Mesendoderm (in vitro differentiated cells): ENCODE results near the gene KDM3B.
"Not testable (repeated sequence)": the region's sequence is repeated elsewhere in the genome, so short reads cannot be mapped to it uniquely, and the experiment has no call there.

Source experiments
- DNase-seq: peaks from one replicate; pipeline ENCODE4 v3.0.0; 2013
- H2AK5ac ChIP-seq: 2 replicates; pipeline ENCODE4 v1.6.1; 2013; ENCODE audit warnings: low read length, inconsistent platforms
- H2BK120ac ChIP-seq: 2 replicates; pipeline ENCODE4 v1.6.1; 2013; ENCODE audit warnings: low read depth, mild to moderate bottlenecking, low read length, moderate library complexity, mixed read lengths
- H2BK15ac ChIP-seq: replicated peaks from 2 replicates; pipeline ENCODE4 v1.6.1; 2013; ENCODE audit warnings: low read depth, mild to moderate bottlenecking, moderate library complexity
- H2BK5ac ChIP-seq: 2 replicates; pipeline ENCODE4 v1.6.1; 2013; ENCODE audit warnings: low read length, inconsistent platforms
- H3K18ac ChIP-seq: 2 replicates; pipeline ENCODE4 v1.6.1; 2013; ENCODE audit warnings: mild to moderate bottlenecking, low read length, mixed read lengths
- H3K23ac ChIP-seq: one replicate; pipeline ENCODE4 v1.6.1; 2013; ENCODE audit warnings: low read length
- H3K27ac ChIP-seq: 2 replicates; pipeline ENCODE4 v1.5.1; 2013; ENCODE audit warnings: low read depth, mild to moderate bottlenecking, inconsistent platforms, low read length, moderate library complexity
- H3K27me3 ChIP-seq: 2 replicates; pipeline ENCODE4 v1.6.1; 2013; ENCODE audit warnings: low read length, control low read depth, mild to moderate bottlenecking, inconsistent platforms; ENCODE audit not compliant: insufficient read depth, poor library complexity
- H3K36me3 ChIP-seq: 2 replicates; pipeline ENCODE4 v1.6.1; 2013; ENCODE audit warnings: low read length, inconsistent platforms; ENCODE audit not compliant: control insufficient read depth, insufficient read depth
- H3K4ac ChIP-seq: one replicate; pipeline ENCODE4 v1.6.1; 2013; ENCODE audit warnings: low read depth, mild to moderate bottlenecking, low read length, moderate library complexity
- H3K4me1 ChIP-seq: 2 replicates; pipeline ENCODE4 v1.6.1; 2013; ENCODE audit warnings: low read depth, low read length, inconsistent platforms; ENCODE audit not compliant: control insufficient read depth
- H3K4me2 ChIP-seq: 2 replicates; pipeline ENCODE4 v1.6.1; 2013; ENCODE audit warnings: low read length
- H3K4me3 ChIP-seq: 2 replicates; pipeline ENCODE4 v1.5.1; 2013; ENCODE audit warnings: mild to moderate bottlenecking, low read length
- H3K56ac ChIP-seq: one replicate; pipeline ENCODE4 v1.6.1; 2013; ENCODE audit warnings: low read length
- H3K79me1 ChIP-seq: 2 replicates; pipeline ENCODE4 v1.6.1; 2013; ENCODE audit warnings: low read length, inconsistent platforms
- H3K79me2 ChIP-seq: 2 replicates; pipeline ENCODE4 v1.6.1; 2013; ENCODE audit warnings: mild to moderate bottlenecking, low read length; ENCODE audit not compliant: control insufficient read depth, insufficient read depth
- H3K9ac ChIP-seq: 2 replicates; pipeline ENCODE4 v1.6.1; 2013; ENCODE audit warnings: low read length, inconsistent platforms
- H4K5ac ChIP-seq: one replicate; pipeline ENCODE4 v1.6.1; 2013; ENCODE audit warnings: low read length
- H4K8ac ChIP-seq: one replicate; pipeline ENCODE4 v1.6.1; 2013; ENCODE audit warnings: low read depth, mild to moderate bottlenecking, control low read depth, low read length, moderate library complexity
- WGBS: extraction: QIAGEN DNeasy Blood & Tissue Kit; methylation state at CpG from one replicate; pipeline ENCODE4 v1.1.7; 2013; ENCODE audit warnings: low lambda C conversion rate, missing lambda C conversion rate; ENCODE audit not compliant: insufficient coverage; ENCODE audit errors: extremely low coverage; 5-methylcytosine and 5-hydroxymethylcytosine counted together

KDM3B gene

GRCh38 chr5:138318211-138318610 is 34.3 kb upstream of the KDM3B start:
- not testable (repeated sequence) for H3K23ac ChIP-seq, H4K5ac ChIP-seq, H2BK15ac ChIP-seq, H3K56ac ChIP-seq, H2AK5ac ChIP-seq, H3K4me1 ChIP-seq, H3K18ac ChIP-seq, H2BK5ac ChIP-seq, H3K79me2 ChIP-seq, H4K8ac ChIP-seq, H2BK120ac ChIP-seq, H3K4me3 ChIP-seq, H3K27ac ChIP-seq, H3K4me2 ChIP-seq, H3K79me1 ChIP-seq, H3K36me3 ChIP-seq, H3K9ac ChIP-seq, H3K27me3 ChIP-seq, H3K4ac ChIP-seq, DNase-seq
- no CpG with 5 or more reads among the region's 4 CpGs for WGBS

- Histone ChIP-seq H3K18ac (peak overlapping the region; percentile 6), H3K4me3 (peak overlapping the region; percentile 42), H2BK5ac (no peak overlapping the region), H3K56ac (peak overlapping the region; percentile 87), H4K5ac (no peak overlapping the region), H3K27ac (peak overlapping the region; percentile 5), H4K8ac (no peak overlapping the region), H3K36me3 (no peaks in the 10 kb centered on the region), H3K79me1 (no peaks in the 10 kb centered on the region), H3K4ac (no peak overlapping the region), H3K23ac (no peak overlapping the region), H2BK120ac (no peak overlapping the region), H3K27me3 (no peaks in the 10 kb centered on the region), H2BK15ac (no peak overlapping the region), H2AK5ac (no peak overlapping the region), H3K4me1 (no peaks in the 10 kb centered on the region), H3K4me2 (peak overlapping the region; percentile 75), H3K79me2 (no peaks in the 10 kb centered on the region), H3K9ac (peak overlapping the region; percentile 69)
- peak; percentile 56 for DNase-seq
- WGBS = no CpG with 5 or more reads among the region's 12 CpGs
These were observed 21.6 kb upstream of the KDM3B start for GRCh38 chr5:138330813-138331448.

DNA sequence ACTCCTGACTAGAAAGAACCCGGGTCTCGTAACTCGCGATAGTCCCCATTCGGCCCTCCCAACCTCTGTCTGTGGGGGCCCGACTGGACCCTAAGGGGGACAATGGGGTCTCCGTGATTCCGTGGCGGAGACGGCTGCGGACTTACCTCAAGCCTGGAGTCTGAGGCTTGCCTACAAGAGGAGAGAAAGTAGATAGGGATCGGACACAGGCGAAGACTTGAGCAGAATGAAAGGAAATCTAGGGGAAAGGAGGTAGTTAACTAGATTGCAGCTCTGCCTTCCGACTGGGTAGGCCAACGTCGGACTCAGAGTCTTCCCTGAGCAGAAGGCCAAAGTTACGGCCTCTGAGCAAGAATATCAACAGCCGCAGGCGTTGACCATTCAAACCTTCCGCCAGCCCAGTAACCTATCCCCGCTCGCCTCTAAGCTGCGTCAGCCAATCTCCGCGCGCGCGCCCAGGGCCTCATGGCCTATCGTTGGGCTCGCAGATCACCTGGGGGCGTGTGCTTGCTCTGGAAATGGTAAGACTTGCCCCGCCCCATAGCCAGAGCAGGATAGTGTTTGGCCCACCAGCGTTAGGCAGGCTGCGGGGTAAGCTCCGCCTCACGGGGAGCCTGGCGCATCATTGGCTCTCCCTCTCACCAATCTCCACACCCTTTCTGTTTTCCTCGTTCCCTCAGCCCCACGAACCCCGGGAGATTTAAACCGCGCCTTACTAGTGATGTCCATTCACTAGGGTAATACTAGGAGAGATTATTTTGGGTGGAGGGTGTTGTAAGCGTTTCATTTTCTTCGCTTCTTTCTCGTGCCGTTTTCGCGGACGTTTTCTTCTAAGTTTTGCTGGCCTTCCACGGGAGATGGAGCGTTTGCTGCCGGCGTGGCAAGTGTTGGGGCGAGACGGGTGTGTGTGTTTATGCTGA is 20.8 kb upstream of the KDM3B start, which contains the start of gene CDC25C:
Gene CDC25C (minus strand): TSS at position 356 of the 920 bp plus-strand sequence. CDS start 624 bp downstream, outside the sequence.
- H3K27me3 ChIP-seq = no peaks in the 10 kb centered on the region
- no peaks in the 10 kb centered on the region for H3K79me2 ChIP-seq
- no peaks in the 10 kb centered on the region for H3K36me3 ChIP-seq
- H3K56ac ChIP-seq = peak within 1 kb of the TSS; percentile 91
- peaks cover 2% of the 10 kb centered on the region for H3K4me1 ChIP-seq
- WGBS = no CpG with 5 or more reads among the region's 55 CpGs
- no peak within 1 kb of the TSS for H2BK120ac ChIP-seq
- H4K5ac ChIP-seq = no peak within 1 kb of the TSS
- H3K79me1 ChIP-seq = no peaks in the 10 kb centered on the region
- peak within 1 kb of the TSS; percentile 75 for H3K4me2 ChIP-seq
- H3K4ac ChIP-seq = no peak within 1 kb of the TSS
- peak within 1 kb of the TSS; percentile 6 for H3K18ac ChIP-seq
- H3K4me3 ChIP-seq = peak within 1 kb of the TSS; percentile 55
- H3K9ac ChIP-seq = peak within 1 kb of the TSS; percentile 74
- H2BK15ac ChIP-seq = no peak within 1 kb of the TSS
- no peak within 1 kb of the TSS for H2AK5ac ChIP-seq
- no peak within 1 kb of the TSS for H3K23ac ChIP-seq
- H3K27ac ChIP-seq = peak within 1 kb of the TSS; percentile 5
- no peak within 1 kb of the TSS for H2BK5ac ChIP-seq
- DNase-seq = peak; percentile 100
- H4K8ac ChIP-seq = no peak within 1 kb of the TSS

- DNase-seq = peak; percentile 54
- no peak overlapping the region for H2BK120ac ChIP-seq
- no peak overlapping the region for H3K18ac ChIP-seq
These were observed 17.5 kb upstream of the KDM3B start for GRCh38 chr5:138334867-138335447.

DNA sequence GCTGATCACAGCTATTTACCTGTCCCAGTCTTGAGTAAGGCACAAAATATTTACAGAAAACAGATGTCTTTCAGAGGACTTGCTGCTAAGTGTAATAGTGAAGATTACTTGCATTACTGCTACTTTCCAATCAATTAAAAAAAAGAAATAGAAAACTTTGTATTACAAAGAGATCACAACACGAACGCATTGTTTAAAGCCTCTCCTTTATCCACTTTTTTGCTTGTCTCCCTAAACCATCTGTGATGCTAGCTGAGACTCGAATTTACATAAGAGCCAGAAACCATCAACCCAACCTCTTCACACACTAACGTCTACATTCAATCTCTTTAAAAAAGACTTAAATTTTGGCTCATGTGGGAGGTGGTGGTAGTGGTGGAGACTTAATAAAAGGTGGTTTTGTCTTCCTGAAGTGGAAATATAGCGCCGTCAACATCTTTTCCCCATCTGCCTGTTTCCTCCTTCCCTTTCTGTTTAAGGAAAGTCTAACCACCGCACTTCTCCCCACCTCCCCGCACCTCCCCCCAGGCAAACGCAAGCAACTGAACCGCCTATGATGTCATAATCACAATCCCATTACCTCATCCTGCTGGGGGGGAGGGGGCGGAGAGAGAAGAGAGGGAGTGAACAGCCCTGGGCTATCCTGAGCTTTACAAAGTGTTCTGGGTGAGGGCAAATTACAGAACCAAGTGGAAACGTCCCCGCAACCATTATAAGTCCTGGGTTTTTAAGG is 15.4 kb upstream of the KDM3B start:
- peak overlapping the region; percentile 11 for H3K9ac ChIP-seq
- H4K5ac ChIP-seq = no peak overlapping the region
- H2BK15ac ChIP-seq = no peak overlapping the region
- H3K27me3 ChIP-seq = no peaks in the 10 kb centered on the region
- H3K4me2 ChIP-seq = no peak overlapping the region
- H3K4me1 ChIP-seq = peaks cover 4% of the 10 kb centered on the region
- peaks cover 18% of the 10 kb centered on the region for H3K79me1 ChIP-seq
- H3K4ac ChIP-seq = no peak overlapping the region
- H3K23ac ChIP-seq = no peak overlapping the region
- peak overlapping the region; percentile 17 for H3K4me3 ChIP-seq
- H2BK5ac ChIP-seq = no peak overlapping the region
- no peak overlapping the region for H2BK120ac ChIP-seq
- H4K8ac ChIP-seq = no peak overlapping the region
- peaks cover 33% of the 10 kb centered on the region for H3K79me2 ChIP-seq
- H3K36me3 ChIP-seq = peaks cover 3% of the 10 kb centered on the region
- H3K18ac ChIP-seq = no peak overlapping the region
- DNase-seq = peak; percentile 93
- no peak overlapping the region for H3K27ac ChIP-seq
- no CpG with 5 or more reads among the region's 13 CpGs for WGBS
- peak overlapping the region; percentile 94 for H3K56ac ChIP-seq
- no peak overlapping the region for H2AK5ac ChIP-seq

More at GRCh38 chr5:138334867-138335447, 17.5 kb upstream of the KDM3B start:
- peaks cover 4% of the 10 kb centered on the region for H3K4me1 ChIP-seq
- no peak overlapping the region for H3K4me3 ChIP-seq
- H3K79me2 ChIP-seq = peaks cover 15% of the 10 kb centered on the region
- H3K79me1 ChIP-seq = peaks cover 7% of the 10 kb centered on the region
- H4K5ac ChIP-seq = no peak overlapping the region
- H2AK5ac ChIP-seq = no peak overlapping the region
- no peak overlapping the region for H2BK5ac ChIP-seq
- no CpG with 5 or more reads among the region's 3 CpGs for WGBS
- H3K4me2 ChIP-seq = no peak overlapping the region
- H3K27ac ChIP-seq = no peak overlapping the region
- no peaks in the 10 kb centered on the region for H3K36me3 ChIP-seq
- no peak overlapping the region for H3K23ac ChIP-seq
- H4K8ac ChIP-seq = no peak overlapping the region
- H3K27me3 ChIP-seq = no peaks in the 10 kb centered on the region
- no peak overlapping the region for H2BK15ac ChIP-seq
- H3K9ac ChIP-seq = no peak overlapping the region
- H3K56ac ChIP-seq = no peak overlapping the region
- no peak overlapping the region for H3K4ac ChIP-seq
